Ramos (cell line): ENCODE measurements around the gene PKD1L1.
"Not testable (repeated sequence)": the region's sequence is repeated elsewhere in the genome, so short reads cannot be mapped to it uniquely, and the experiment has no call there.

Source experiments
- in situ Hi-C: fragments of 300-500 bp; cut with MboI; formaldehyde crosslinking; loops from one replicate; pipeline ENCODE4 v1.14.3; 2022; ENCODE audit warnings: low sequenced_read_pairs; ENCODE audit not compliant: unreplicated experiment

The PKD1L1 gene

GRCh38 chr7:47948141-47948790 lies at the start of gene PKD1L1:
PKD1L1 (minus strand) TSS chr7:47948466; CDS start chr7:47948440, 26 bp downstream.
- in situ Hi-C loops: no loop called here

DNA sequence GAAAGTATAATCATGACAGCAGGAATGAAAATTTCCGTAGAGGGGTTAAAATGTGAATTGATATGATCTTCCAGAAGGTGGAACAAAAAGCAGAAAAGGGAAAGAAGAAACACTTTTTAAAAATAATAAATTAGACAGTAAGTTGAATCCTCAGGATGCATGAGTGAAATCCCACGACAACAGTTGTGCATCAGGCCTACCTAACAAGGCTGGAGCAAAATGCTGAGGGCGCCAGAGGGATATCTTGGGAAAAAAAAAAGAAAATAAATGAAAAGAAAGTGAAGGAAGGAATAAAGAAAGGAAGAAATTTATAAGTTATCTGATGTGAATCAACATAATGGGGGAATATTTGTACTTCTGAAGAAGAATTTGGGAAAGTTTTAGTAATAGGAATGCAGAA lies 44.2 kb upstream of the PKD1L1 start:
- in situ Hi-C loops: no loop called here

DNA sequence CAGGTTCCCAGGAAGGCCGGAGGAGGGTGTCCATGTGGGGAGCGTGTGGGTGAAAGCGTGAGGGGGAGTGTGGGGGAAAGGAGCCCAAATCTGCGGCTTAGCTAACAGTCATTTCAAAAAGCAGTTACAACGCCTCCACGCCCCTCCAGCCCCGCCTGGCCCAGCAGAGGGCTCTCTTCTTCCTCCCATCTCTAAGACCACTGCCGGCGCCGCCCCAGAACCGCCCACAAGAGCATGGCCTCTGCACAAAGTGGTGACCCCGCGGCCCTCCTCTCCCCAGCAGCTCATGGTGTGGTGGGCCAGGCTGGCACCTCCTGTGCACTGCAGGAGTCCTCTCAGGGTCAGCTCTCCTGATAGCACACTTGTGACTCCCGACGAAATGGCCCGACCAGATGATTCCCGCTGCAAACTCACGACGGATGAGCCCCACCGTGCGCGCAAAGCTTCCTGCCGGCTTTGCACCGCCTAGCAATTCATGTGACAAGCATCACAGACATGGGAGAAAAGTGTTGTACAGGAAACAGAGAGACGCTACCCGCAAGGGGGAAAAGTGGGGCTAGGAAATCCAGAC lies 43.6 kb upstream of the PKD1L1 start:
- in situ Hi-C loops: no loop called here

GRCh38 chr7:47991270-47991669 lies 43.0 kb upstream of the PKD1L1 start:
- in situ Hi-C loops: no loop called here

- in situ Hi-C loops: no loop called here
These were observed 42.3 kb upstream of the PKD1L1 start for GRCh38 chr7:47990592-47990991.

- in situ Hi-C loops: not testable (repeated sequence)
These were observed 41.5 kb upstream of the PKD1L1 start for GRCh38 chr7:47989607-47990400.

- in situ Hi-C loops: no loop called here
These were observed 40.5 kb upstream of the PKD1L1 start for GRCh38 chr7:47988496-47989386.

GRCh38 chr7:47982610-47983009 lies 34.3 kb upstream of the PKD1L1 start:
- in situ Hi-C loops: no loop called here

DNA sequence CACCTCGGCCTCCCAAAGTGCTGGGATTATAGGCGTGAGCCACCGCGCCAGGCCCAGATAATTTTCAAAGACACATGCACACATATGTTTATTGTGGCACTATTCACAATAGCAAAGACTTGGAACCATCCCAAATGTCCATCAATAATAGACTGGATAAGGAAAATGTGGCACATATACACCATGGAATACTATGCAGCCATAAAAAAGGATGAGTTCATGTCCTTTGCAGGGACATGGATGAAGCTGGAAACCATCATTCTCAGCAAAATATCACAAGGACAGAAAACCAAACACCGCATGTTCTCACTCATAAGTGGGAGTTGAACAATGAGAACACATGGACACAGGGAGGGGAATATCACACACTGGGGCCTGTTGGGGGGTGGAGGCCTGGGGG lies 32.4 kb upstream of the PKD1L1 start:
- in situ Hi-C loops: not testable (repeated sequence)

- in situ Hi-C loops: no loop called here
These were observed 31.5 kb upstream of the PKD1L1 start for GRCh38 chr7:47979832-47980181.

- in situ Hi-C loops: no loop called here
These were observed 31.0 kb upstream of the PKD1L1 start, which contains the start of gene HUS1 for GRCh38 chr7:47979145-47979831. HUS1 (minus strand) TSS chr7:47979615; CDS start chr7:47979519, 96 bp downstream.

GRCh38 chr7:47978790-47979144 lies 30.5 kb upstream of the PKD1L1 start:
- in situ Hi-C loops: no loop called here

DNA sequence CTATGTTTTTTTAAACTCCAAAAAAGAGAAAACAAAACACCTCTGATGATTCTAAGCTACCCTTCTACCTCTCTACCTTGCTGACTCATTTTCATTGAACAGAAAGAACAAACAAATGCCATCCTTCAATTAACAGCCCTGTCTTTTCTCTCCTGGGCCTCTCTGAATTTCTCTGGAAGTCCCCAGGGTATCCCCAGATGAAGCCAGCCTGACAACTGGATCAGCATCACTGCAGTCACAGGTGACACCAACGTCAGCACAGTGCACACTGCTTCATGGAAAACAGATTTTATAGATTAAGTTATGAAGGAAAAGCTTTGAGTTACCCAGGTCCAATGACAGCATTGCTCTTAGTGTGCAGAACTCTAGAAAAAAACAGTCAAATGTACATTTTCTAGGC lies 25.5 kb upstream of the PKD1L1 start:
- in situ Hi-C loops: no loop called here

GRCh38 chr7:47970761-47971160 lies 22.5 kb upstream of the PKD1L1 start:
- in situ Hi-C loops: no loop called here

DNA sequence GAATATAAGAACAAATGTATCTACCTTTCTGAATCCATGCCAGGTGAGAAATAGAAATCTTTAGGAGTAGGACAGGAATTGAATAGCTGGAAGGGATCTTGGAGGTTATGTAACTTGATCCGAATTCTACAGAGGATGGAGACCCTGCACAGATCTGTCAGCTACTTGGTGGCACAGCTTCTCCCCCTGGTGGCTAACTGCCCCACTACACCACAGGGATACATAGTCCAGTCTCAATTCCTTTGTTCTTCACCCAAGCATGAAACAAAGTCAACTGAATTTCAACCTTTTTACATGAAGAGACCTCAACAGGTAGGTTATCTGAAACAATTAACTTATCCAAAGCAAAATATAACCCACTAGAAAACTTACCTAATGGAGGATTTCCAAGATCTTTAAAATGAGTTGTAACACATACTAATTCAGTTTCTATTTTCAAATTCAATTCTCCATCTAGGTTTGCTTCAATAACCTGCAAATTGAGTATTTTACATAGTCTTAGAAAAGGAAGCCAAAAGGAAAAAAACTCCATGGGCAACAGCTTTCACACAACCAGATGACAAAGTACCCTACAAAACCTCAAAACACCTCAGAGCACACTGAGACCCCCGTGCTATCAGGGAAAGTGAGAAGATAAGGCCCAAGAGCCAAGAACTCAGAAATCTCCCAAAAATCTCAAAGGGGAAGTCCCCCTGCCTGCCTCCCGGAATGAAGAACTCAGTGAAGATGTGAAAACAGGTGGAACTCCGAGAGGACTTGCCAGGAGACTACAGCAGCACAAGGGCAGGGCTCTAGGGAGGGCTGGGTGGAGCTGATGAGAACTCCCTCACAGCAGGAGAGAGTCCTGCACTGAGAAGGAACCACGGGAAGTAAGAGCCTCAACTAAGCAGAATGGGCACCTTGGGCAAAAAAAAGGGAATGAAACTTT lies 20.8 kb upstream of the PKD1L1 start:
- in situ Hi-C loops: no loop called here

- in situ Hi-C loops: no loop called here
These were observed 19.4 kb upstream of the PKD1L1 start for GRCh38 chr7:47967708-47968107.

GRCh38 chr7:47967123-47967522 lies 18.9 kb upstream of the PKD1L1 start:
- in situ Hi-C loops: no loop called here

DNA sequence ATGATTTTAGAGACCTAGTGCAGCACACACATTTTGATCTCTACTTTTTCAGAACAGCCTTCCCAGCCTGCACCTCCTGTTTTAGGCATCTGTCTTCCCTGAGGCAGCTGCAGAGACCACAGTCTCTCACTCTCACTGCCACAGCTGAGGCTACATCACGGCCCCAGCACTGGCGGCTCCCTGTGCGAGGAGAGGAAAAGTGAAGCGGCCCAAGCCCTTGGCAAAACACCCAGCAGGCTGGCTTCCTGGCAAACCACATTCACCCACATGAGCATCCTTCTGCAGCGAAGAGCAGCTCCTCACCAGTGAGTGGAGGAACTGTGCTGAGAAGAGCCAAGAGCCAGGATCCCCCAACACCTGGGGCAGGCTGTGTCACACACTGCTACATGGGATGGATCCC lies 17.2 kb upstream of the PKD1L1 start:
- in situ Hi-C loops: no loop called here

DNA sequence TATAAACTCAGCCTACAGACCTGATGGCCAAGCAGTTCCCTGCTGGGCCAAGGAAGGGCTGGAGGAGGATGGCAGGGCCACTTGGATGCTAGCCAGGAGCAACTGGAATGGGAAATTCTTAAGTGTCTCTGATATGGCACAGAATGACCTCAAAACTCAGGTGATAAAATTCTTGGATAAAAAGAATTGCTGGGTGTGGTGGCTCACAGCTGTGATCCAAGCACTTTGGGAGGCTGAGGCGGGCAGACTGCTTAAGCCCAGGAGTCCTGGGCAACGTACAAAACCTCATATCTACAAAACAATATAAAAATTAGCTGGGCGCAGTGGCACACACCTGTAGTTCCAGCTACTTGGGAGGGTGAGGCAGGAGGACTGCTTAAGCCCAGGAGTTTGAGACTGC lies 14.0 kb upstream of the PKD1L1 start:
- in situ Hi-C loops: no loop called here
